DOHH2 (cell line): ENCODE measurements around the gene CALN1.

Experiments
- H3F3A ChIP-seq: fragments of 200-600 bp; sonication (generic), shearing (Covaris generic); 2 replicates; pipeline ENCODE4 v1.6.0; 2016; ENCODE audit warnings: antibody characterized with exemption, mild to moderate bottlenecking; ENCODE audit not compliant: control insufficient read depth, insufficient read depth
- H3K27ac ChIP-seq: fragments of 200-600 bp; sonication (generic); 2 replicates; pipeline ENCODE4 v1.5.1; 2014; ENCODE audit warnings: low read depth, mild to moderate bottlenecking, low read length, moderate library complexity
- H3K27me3 ChIP-seq: fragments of 200-600 bp; sonication (generic); 2 replicates; pipeline ENCODE4 v1.6.1; 2014; ENCODE audit warnings: mild to moderate bottlenecking, low read length, mixed read lengths; ENCODE audit not compliant: control insufficient read depth
- H3K36me3 ChIP-seq: fragments of 200-600 bp; sonication (generic); 2 replicates; pipeline ENCODE4 v1.6.1; 2014; ENCODE audit warnings: mild to moderate bottlenecking, low read length, moderate library complexity, mixed read lengths; ENCODE audit not compliant: control insufficient read depth
- H3K4me1 ChIP-seq: fragments of 200-600 bp; sonication (generic); 2 replicates; pipeline ENCODE4 v1.6.1; 2014; ENCODE audit warnings: mild to moderate bottlenecking, low read length, mixed read lengths; ENCODE audit not compliant: control insufficient read depth
- H3K4me2 ChIP-seq: fragments of 200-600 bp; sonication (generic); 2 replicates; pipeline ENCODE4 v1.6.0; 2014; ENCODE audit warnings: mild to moderate bottlenecking, low read length, moderate library complexity
- H3K4me3 ChIP-seq: fragments of 200-600 bp; sonication (generic); 2 replicates; pipeline ENCODE4 v1.5.1; 2014; ENCODE audit warnings: mild to moderate bottlenecking, low read length, mixed read lengths
- H3K79me2 ChIP-seq: fragments of 200-600 bp; sonication (generic); 2 replicates; pipeline ENCODE4 v1.6.1; 2014; ENCODE audit warnings: mild to moderate bottlenecking, low read length, mixed read lengths; ENCODE audit not compliant: control insufficient read depth
- H3K9me2 ChIP-seq: fragments of 200-600 bp; sonication (generic); replicated peaks from 2 replicates; pipeline ENCODE4 v1.6.1; 2014; ENCODE audit warnings: mild to moderate bottlenecking, low read length, mixed read lengths; ENCODE audit not compliant: control insufficient read depth
- H3K9me3 ChIP-seq: fragments of 200-600 bp; sonication (generic); 2 replicates; pipeline ENCODE4 v1.6.1; 2014; ENCODE audit warnings: antibody characterized with exemption, low read length, mixed read lengths; ENCODE audit not compliant: control insufficient read depth, insufficient read depth
- H4K20me1 ChIP-seq: fragments of 200-600 bp; sonication (generic); 2 replicates; pipeline ENCODE4 v1.6.0; 2014; ENCODE audit warnings: low read depth, mild to moderate bottlenecking, antibody characterized with exemption, low read length, moderate library complexity; ENCODE audit not compliant: control insufficient read depth, insufficient read depth
- CTCF ChIP-seq: fragments of 200-600 bp; sonication (generic); IDR thresholded peaks from one replicate; pipeline ENCODE4 v1.5.1; 2014; ENCODE audit warnings: antibody characterized with exemption, mild to moderate bottlenecking, low read depth, low read length; ENCODE audit not compliant: poor library complexity, severe bottlenecking
- EZH2phosphoT487 ChIP-seq: fragments of 200-600 bp; sonication (generic); IDR thresholded peaks from 2 replicates; pipeline ENCODE4 v1.6.1; 2017; ENCODE audit warnings: borderline replicate concordance, mild to moderate bottlenecking, antibody characterized with exemption, low read length, moderate library complexity, mixed read lengths

CALN1 gene

DNA sequence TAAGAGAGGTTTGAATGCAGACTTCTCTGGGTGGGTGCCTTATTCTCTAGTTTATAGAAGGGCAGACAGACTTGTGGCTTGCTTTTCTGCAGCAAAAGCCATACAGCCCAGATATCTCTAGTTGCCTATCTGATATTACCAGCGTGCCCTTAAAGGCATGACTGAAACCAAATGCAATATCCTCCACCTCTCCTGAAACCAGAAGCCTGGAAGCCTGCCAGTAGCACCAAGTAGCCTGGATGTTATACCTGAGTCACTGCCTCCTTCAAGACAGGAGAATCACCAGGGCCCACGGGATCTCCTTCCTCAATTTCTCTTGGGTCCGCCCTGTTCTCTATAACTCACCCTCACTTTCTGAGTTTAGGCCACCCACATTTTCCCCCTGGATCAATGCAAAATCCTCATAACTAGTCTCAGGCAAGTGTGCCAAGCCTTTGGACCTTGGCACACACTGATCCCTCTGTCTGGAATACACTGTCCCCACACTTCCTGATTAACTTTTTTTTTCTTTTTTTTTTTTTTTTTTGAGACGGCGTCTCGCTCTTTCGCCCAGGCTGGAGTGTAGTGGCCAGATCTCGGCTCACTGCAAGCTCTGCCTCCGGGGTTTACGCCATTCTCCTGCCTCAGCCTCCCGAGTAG, 641.8 kb downstream of the CALN1 start:
- TF ChIP-seq EZH2phosphoT487 = no peak
- no peak for TF ChIP-seq CTCF
- Histone ChIP-seq H3K27ac (no peak overlapping the region), H3K4me2 (no peak overlapping the region), H3K79me2 (no peaks in the 10 kb centered on the region), H3K9me3 (0 out of 2 replicates have a peak, but pooled peaks cover 2% of the 10 kb centered on the region), H3K27me3 (no peaks in the 10 kb centered on the region), H3K4me1 (no peaks in the 10 kb centered on the region), H3K36me3 (no peaks in the 10 kb centered on the region), H3K4me3 (no peak overlapping the region), H3F3A (no peaks in the 10 kb centered on the region), H4K20me1 (no peaks in the 10 kb centered on the region), H3K9me2 (0 out of 2 replicates have a peak, but pooled peaks cover 2% of the 10 kb centered on the region)

DNA sequence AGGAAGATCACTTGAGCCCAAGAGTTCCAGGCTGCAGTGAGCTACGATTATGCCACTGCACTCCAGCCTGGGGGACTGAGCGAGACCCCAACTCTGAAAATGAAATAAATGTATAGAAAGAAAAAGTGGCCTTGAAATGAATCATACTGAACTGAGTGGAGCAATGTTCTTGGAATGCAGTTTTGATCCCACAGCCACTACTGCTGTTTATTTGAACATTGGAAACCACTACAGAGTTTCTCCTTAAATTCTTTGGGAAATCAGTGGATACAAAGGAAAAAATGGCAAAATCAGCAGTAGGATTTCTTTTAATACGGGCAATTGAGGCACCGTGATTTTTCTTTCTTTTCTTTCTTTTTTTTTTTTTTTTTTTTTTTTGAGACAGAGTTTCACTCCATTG, 642.8 kb downstream of the CALN1 start:
- Histone ChIP-seq H3K27me3 (no peaks in the 10 kb centered on the region), H3K27ac (no peak overlapping the region), H4K20me1 (no peaks in the 10 kb centered on the region), H3K9me3 (no peaks in the 10 kb centered on the region), H3K9me2 (0 out of 2 replicates have a peak, but pooled peaks cover 2% of the 10 kb centered on the region), H3K4me3 (no peak overlapping the region), H3F3A (no peaks in the 10 kb centered on the region), H3K79me2 (no peaks in the 10 kb centered on the region), H3K4me2 (no peak overlapping the region), H3K4me1 (no peaks in the 10 kb centered on the region), H3K36me3 (no peaks in the 10 kb centered on the region)
- TF ChIP-seq EZH2phosphoT487 (no peak), CTCF (no peak)

GRCh38 chr7:71768450-71768849, 643.7 kb downstream of the CALN1 start:
- no peaks in the 10 kb centered on the region for H3K79me2 ChIP-seq
- no peak overlapping the region for H3K4me3 ChIP-seq

More at GRCh38 chr7:71768450-71768849, 643.7 kb downstream of the CALN1 start:
- Histone ChIP-seq H3K4me1 (no peaks in the 10 kb centered on the region), H3K9me2 (0 out of 2 replicates have a peak, but pooled peaks cover 2% of the 10 kb centered on the region), H3K4me2 (no peak overlapping the region), H3F3A (no peaks in the 10 kb centered on the region), H3K36me3 (no peaks in the 10 kb centered on the region), H3K9me3 (no peaks in the 10 kb centered on the region), H3K27ac (no peak overlapping the region), H3K27me3 (no peaks in the 10 kb centered on the region), H4K20me1 (no peaks in the 10 kb centered on the region)
- TF ChIP-seq EZH2phosphoT487 (no peak), CTCF (no peak)
